ENCODE results near the gene FBN2. TPM values are rescaled to one million over a fixed set of nuclear protein-coding genes. Genes with fewer than 3 reads are reported as not detected.

The FBN2 gene
- total RNA-seq, 1 experiment from 2014 or later: 0.31 TPM

DNA sequence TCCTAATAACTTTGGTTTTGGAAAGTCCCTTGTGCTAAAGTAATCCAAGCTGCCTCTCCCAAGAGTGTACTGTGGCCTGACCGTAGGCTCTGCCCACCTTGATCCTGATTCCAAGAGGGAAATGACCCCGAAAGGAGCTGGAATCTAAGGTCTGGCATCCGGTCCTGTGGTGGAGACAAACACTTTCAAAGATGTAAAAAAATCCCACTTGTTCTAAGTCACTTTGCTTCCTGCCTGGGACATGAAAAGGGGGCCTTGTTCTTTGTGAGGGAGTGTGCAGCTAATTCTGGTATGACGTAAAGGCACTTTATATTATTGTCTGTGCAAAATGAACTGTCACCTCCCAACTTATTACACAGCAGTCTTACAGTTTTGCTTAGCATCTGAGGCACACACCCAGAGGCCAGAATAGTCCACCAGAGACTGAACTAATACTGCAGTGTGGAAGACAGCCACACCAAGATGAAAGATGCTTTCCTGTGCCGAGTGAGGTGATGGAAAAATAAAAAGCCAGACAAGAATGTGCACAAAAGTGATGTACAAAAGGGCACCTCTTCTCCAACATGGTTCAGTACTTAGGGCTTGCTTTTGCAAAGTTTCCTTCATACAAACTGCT, 325.7 kb downstream of the FBN2 start:
- H3K9me3 Mint-ChIP-seq (ENCODE audit: low read depth, unreplicated experiment): no peaks in the 10 kb centered on the region

DNA sequence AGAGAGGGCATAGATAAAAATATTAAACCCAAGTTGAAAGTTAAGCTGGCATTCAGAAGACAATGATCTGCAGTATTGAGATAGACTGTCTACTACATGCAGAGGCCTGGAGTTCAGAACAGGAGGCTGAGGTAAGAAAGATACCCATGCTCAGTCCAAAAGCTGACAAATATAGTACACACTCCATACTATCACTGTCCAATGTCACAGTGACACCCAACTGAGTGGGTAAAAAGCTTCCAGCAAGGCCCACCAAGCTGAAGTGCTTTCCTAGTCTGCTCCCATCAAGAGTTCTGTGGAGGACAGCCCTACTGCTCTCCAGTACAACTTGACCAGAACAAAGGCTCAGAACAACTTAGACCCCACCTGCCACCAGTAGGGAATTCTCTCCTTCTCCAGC, 329.6 kb downstream of the FBN2 start:
- Mint-ChIP-seq H3K27ac (ENCODE audit: unreplicated experiment) (no peak overlapping the region), H3K36me3 (ENCODE audit: insufficient read depth, unreplicated experiment) (peaks cover 50% of the 10 kb centered on the region), H3K4me1 (ENCODE audit: low read depth, unreplicated experiment) (peaks cover 28% of the 10 kb centered on the region), H3K9me3 (ENCODE audit: low read depth, unreplicated experiment) (no peaks in the 10 kb centered on the region), H3K27me3 (ENCODE audit: unreplicated experiment) (no peaks in the 10 kb centered on the region), H3K4me3 (ENCODE audit: low read depth, unreplicated experiment) (no peak overlapping the region)
- CTCF ChIA-PET: interaction anchor here (0.9 kb wide), 2 partner anchors 8 to 330 kb away, joined by 3 read pairs; no protein-coding TSS in a partner anchor
- intact Hi-C loops (cut with micrococcal nuclease; ENCODE audit: unreplicated experiment): no loop called here
- no peak for DNase-seq
- TF ChIP-seq, protein P1, sequence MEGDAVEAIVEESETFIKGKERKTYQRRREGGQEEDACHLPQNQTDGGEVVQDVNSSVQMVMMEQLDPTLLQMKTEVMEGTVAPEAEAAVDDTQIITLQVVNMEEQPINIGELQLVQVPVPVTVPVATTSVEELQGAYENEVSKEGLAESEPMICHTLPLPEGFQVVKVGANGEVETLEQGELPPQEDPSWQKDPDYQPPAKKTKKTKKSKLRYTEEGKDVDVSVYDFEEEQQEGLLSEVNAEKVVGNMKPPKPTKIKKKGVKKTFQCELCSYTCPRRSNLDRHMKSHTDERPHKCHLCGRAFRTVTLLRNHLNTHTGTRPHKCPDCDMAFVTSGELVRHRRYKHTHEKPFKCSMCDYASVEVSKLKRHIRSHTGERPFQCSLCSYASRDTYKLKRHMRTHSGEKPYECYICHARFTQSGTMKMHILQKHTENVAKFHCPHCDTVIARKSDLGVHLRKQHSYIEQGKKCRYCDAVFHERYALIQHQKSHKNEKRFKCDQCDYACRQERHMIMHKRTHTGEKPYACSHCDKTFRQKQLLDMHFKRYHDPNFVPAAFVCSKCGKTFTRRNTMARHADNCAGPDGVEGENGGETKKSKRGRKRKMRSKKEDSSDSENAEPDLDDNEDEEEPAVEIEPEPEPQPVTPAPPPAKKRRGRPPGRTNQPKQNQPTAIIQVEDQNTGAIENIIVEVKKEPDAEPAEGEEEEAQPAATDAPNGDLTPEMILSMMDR (IDR thresholded peaks at IDR 0.05; ENCODE audit: unreplicated experiment): no peak
- no TSS peak for BruUV-seq (replicated peaks)

More for the DNA sequence above, 325.7 kb downstream of the FBN2 start:
- no peak for DNase-seq
- no peak overlapping the region for H3K4me3 Mint-ChIP-seq (ENCODE audit: low read depth, unreplicated experiment)
- H3K4me1 Mint-ChIP-seq (ENCODE audit: low read depth, unreplicated experiment): peaks cover 9% of the 10 kb centered on the region
- TF ChIP-seq, protein P1 (IDR thresholded peaks at IDR 0.05; ENCODE audit: unreplicated experiment): no peak
- CTCF ChIA-PET: interaction anchor here (2.2 kb wide), 1 partner anchor 286 kb away, joined by 9 read pairs; no protein-coding TSS in a partner anchor
- no peaks in the 10 kb centered on the region for H3K27me3 Mint-ChIP-seq (ENCODE audit: unreplicated experiment)
- no TSS peak for BruUV-seq (replicated peaks)
- intact Hi-C loops (cut with micrococcal nuclease; ENCODE audit: unreplicated experiment): loop anchor here (2.0 to 10.0 kb wide), 3 partner anchors 463 to 1553 kb away; no protein-coding TSS in a partner anchor
- peaks cover 20% of the 10 kb centered on the region for H3K36me3 Mint-ChIP-seq (ENCODE audit: insufficient read depth, unreplicated experiment)
- H3K27ac Mint-ChIP-seq (ENCODE audit: unreplicated experiment): no peak overlapping the region
